Measurements from ENCODE around the gene AKAP13.

The AKAP13 gene

GRCh38 chr15:85706779-85707518 lies 326.5 kb downstream of the AKAP13 start:
- peak; percentile 3 for DNase-seq (ENCODE audit: low read depth)

- DNase-seq (ENCODE audit: low read depth), result peak; percentile 51
Measured at GRCh38 chr15:85707519-85708338, 327.3 kb downstream of the AKAP13 start.

GRCh38 chr15:85708402-85708941 lies 328.1 kb downstream of the AKAP13 start:
- DNase-seq (ENCODE audit: low read depth), result no peak

GRCh38 chr15:85709250-85709649 lies 328.8 kb downstream of the AKAP13 start:
- DNase-seq (ENCODE audit: low read depth), result no peak

GRCh38 chr15:85710340-85710842 lies 330.0 kb downstream of the AKAP13 start:
- no peak for DNase-seq (ENCODE audit: low read depth)

GRCh38 chr15:85711580-85712192 lies 331.3 kb downstream of the AKAP13 start:
- no peak for DNase-seq (ENCODE audit: low read depth)

- DNase-seq (ENCODE audit: low read depth), result no peak
Measured at GRCh38 chr15:85716261-85716660, 335.9 kb downstream of the AKAP13 start.

- DNase-seq (ENCODE audit: low read depth), result no peak
Measured at GRCh38 chr15:85717212-85717611, 336.8 kb downstream of the AKAP13 start.

GRCh38 chr15:85718271-85718971 lies 338.0 kb downstream of the AKAP13 start:
- no peak for DNase-seq (ENCODE audit: low read depth)

- no peak for DNase-seq (ENCODE audit: low read depth)
Measured at GRCh38 chr15:85718981-85719380, 338.6 kb downstream of the AKAP13 start.

GRCh38 chr15:85722374-85723152 lies 342.2 kb downstream of the AKAP13 start:
- DNase-seq (ENCODE audit: low read depth), result no peak

- DNase-seq (ENCODE audit: low read depth), result no peak
Measured at GRCh38 chr15:85723960-85724945, 343.9 kb downstream of the AKAP13 start.

GRCh38 chr15:85725019-85725418 lies 344.6 kb downstream of the AKAP13 start:
- peak; percentile 52 for DNase-seq (ENCODE audit: low read depth)

- no peak for DNase-seq (ENCODE audit: low read depth)
Measured at GRCh38 chr15:85725564-85725963, 345.2 kb downstream of the AKAP13 start.

GRCh38 chr15:85726454-85726853 lies 346.1 kb downstream of the AKAP13 start:
- DNase-seq (ENCODE audit: low read depth), result peak; percentile 77

- DNase-seq (ENCODE audit: low read depth), result peak; percentile 53
Measured at GRCh38 chr15:85727068-85727467, 346.7 kb downstream of the AKAP13 start.

GRCh38 chr15:85730001-85730820 lies 349.8 kb downstream of the AKAP13 start:
- DNase-seq (ENCODE audit: low read depth), result peak; percentile 59

- no peak for DNase-seq (ENCODE audit: low read depth)
Measured at GRCh38 chr15:85733416-85733815, 353.0 kb downstream of the AKAP13 start.

- DNase-seq (ENCODE audit: low read depth), result no peak
Measured at GRCh38 chr15:85737061-85737460, 356.7 kb downstream of the AKAP13 start.
